ENCODE data around the gene PTCH2. TPM values are rescaled to one million over a fixed set of nuclear protein-coding genes. Genes with fewer than 3 reads are reported as not detected.

Gene PTCH2
- 2.0 TPM for polyA plus RNA-seq (2013, experiment 1 of 2; ENCODE audit: insufficient read length)
- 2.2 TPM for polyA plus RNA-seq (2013, experiment 2 of 2; ENCODE audit: insufficient read length)

GRCh38 chr1:44842862-44843655 lies at the start of gene PTCH2:
TSS of gene PTCH2 (minus strand) at chr1:44843253. CDS start at chr1:44842932, 321 bp downstream.
- peak; percentile 85 for DNase-seq

GRCh38 chr1:44890007-44890406 lies 47.0 kb upstream of the PTCH2 start:
- no peak for DNase-seq

- no peak for DNase-seq
These were observed 42.4 kb upstream of the PTCH2 start for GRCh38 chr1:44885406-44885805.

- no peak for DNase-seq
These were observed 41.7 kb upstream of the PTCH2 start for GRCh38 chr1:44884746-44885145.

- no peak for DNase-seq
These were observed 38.1 kb upstream of the PTCH2 start for GRCh38 chr1:44881011-44881632.

GRCh38 chr1:44874155-44874554 lies 31.1 kb upstream of the PTCH2 start:
- no peak for DNase-seq

GRCh38 chr1:44870096-44870495 lies 27.0 kb upstream of the PTCH2 start:
- no peak for DNase-seq

- no peak for DNase-seq
These were observed 24.7 kb upstream of the PTCH2 start for GRCh38 chr1:44867801-44868200.

GRCh38 chr1:44862829-44863401 lies 19.9 kb upstream of the PTCH2 start:
- no peak for DNase-seq

- DNase-seq: no peak
These were observed 17.9 kb upstream of the PTCH2 start for GRCh38 chr1:44860891-44861425.

- DNase-seq: no peak
These were observed 17.3 kb upstream of the PTCH2 start for GRCh38 chr1:44860331-44860730.

GRCh38 chr1:44857446-44857845 lies 14.4 kb upstream of the PTCH2 start:
- DNase-seq: no peak

GRCh38 chr1:44855742-44856141 lies 12.7 kb upstream of the PTCH2 start:
- DNase-seq: no peak

GRCh38 chr1:44854970-44855369 lies 11.9 kb upstream of the PTCH2 start:
- no peak for DNase-seq

GRCh38 chr1:44853201-44853600 lies 10.1 kb upstream of the PTCH2 start:
- DNase-seq: no peak

- no peak for DNase-seq
These were observed 8.3 kb upstream of the PTCH2 start for GRCh38 chr1:44851308-44851707.

GRCh38 chr1:44849575-44850132 lies 6.6 kb upstream of the PTCH2 start:
- DNase-seq: no peak

GRCh38 chr1:44848456-44849181 lies 5.6 kb upstream of the PTCH2 start:
- no peak for DNase-seq

- no peak for DNase-seq
These were observed 4.8 kb upstream of the PTCH2 start for GRCh38 chr1:44847845-44848244.

- no peak for DNase-seq
These were observed 3.9 kb upstream of the PTCH2 start for GRCh38 chr1:44846985-44847384.

- no peak for DNase-seq
These were observed 579 bp downstream of the PTCH2 start for GRCh38 chr1:44842486-44842861.

- DNase-seq: peak; percentile 45
These were observed 3.5 kb downstream of the PTCH2 start for GRCh38 chr1:44839576-44839975.
